Adrenal gland (tissue), 12 donors: ENCODE data around the gene TCF12. TPM values are rescaled to one million over a fixed set of nuclear protein-coding genes. Genes with fewer than 3 reads are reported as not detected.
"Not testable (repeated sequence)": the region's sequence is repeated elsewhere in the genome, so short reads cannot be mapped to it uniquely, and the experiment has no call there.

Experiments
- DNase-seq, 7 donors: peaks; one replicate each; pipeline ENCODE4 v3.0.0-alpha.2; 2019 to 2020
- H3K27ac ChIP-seq, 5 donors: fragments of 200-600 bp; sonication (generic) in 4 of 5; 1 replicate in 3 of 5; 2 replicates in 2 of 5; pipeline versions ENCODE4 v1.5.1 to v1.8.0; 2016 to 2020; ENCODE audit warnings: mild to moderate bottlenecking in 1 of 5
- H3K27me3 ChIP-seq: fragments of 200-600 bp; 2 replicates; pipeline ENCODE4 v1.8.0; 2021
- H3K36me3 ChIP-seq, 2 donors: fragments of 200-600 bp; replicated peaks in 1 of 2; 1 replicate in 1 of 2; 2 replicates in 1 of 2; pipeline versions ENCODE4 v1.5.1 to v1.8.0; 2018 to 2022
- H3K4me1 ChIP-seq, 2 donors: fragments of 200-600 bp; replicated peaks in 1 of 2; 1 replicate in 1 of 2; 2 replicates in 1 of 2; pipeline versions ENCODE4 v1.5.1 to v1.8.0; 2018 to 2021
- H3K4me3 ChIP-seq, 4 donors: fragments of 200-600 bp; sonication (generic) in 3 of 4; one replicate each; pipeline ENCODE4 v1.5.1; 2016 to 2018
- H3K9me3 ChIP-seq, 3 donors: fragments of 200-600 bp; sonication (generic) in 1 of 3; replicated peaks in 1 of 3; 1 replicate in 2 of 3; 2 replicates in 1 of 3; pipeline versions ENCODE4 v1.5.1 to v1.8.0; 2016 to 2021
- CTCF ChIP-seq, 6 experiments: fragments of 450-650 bp in 4 of 6; fragments of 200-600 bp in 2 of 6; sonication (generic) in 1 of 6; IDR thresholded peaks; 1 replicate in 5 of 6; 2 replicates in 1 of 6; pipeline versions ENCODE4 v1.5.1 to v1.8.0; 2016 to 2021; ENCODE audit warnings: antibody characterized with exemption in 6 of 6, mild to moderate bottlenecking in 2 of 6, moderate library complexity in 1 of 6
- POLR2A ChIP-seq, 2 donors: fragments of 450-650 bp; IDR thresholded peaks; one replicate each; pipeline ENCODE4 v1.6.1; 2017; ENCODE audit warnings: antibody characterized with exemption in 2 of 2, mild to moderate bottlenecking in 2 of 2, moderate library complexity in 1 of 2
- WGBS, 4 donors: extraction: QIAGEN DNeasy Blood & Tissue Kit in 2 of 4; methylation state at CpG; one replicate each; pipeline versions ENCODE4 v1.1.5 to v1.1.7; 2013 to 2017; 5-methylcytosine and 5-hydroxymethylcytosine counted together
- intact Hi-C, 2 donors: fragments of 100-400 bp; cut with DNase I; formaldehyde crosslinking; loops; one replicate each; pipeline versions ENCODE4 v1.14.1 to v1.15.0; 2022 to 2023
- polyA plus RNA-seq, 3 donors: library from polyadenylated mRNA; stranded (reverse); fragments of 200-250 nt in 2 of 3; fragments of 350-450 nt in 1 of 3; fragmentation: Illumina TruSeq in 1 of 3; extraction: RNeasy Lipid Tissue Mini Kit (QIAGEN cat#74804) in 1 of 3; gene quantifications; one replicate each; pipeline ENCODE4 v1.2.3, GENCODE V29; 2013 to 2014
- total RNA-seq, 9 donors: library from RNA; depleted of rRNA in 4 of 9; stranded (reverse); fragments of >200 nt in 4 of 9; fragments of 120-200 nt in 1 of 9; fragmentation: NEBNext Ultra II Directional in 1 of 9; extraction: Animal tissue kit (Norgen Biotek cat#: 25700) in 1 of 9; gene quantifications; one replicate each; pipeline versions ENCODE4 v1.1.0 to v1.2.4, GENCODE V29; 2013 to 2023
- donor health status: healthy with polysubstance abuse.
- donor health status: Bipolar disorder and iron deficiency.
- donor health status: DM: yes; HTN: yes; CAD: no.
- donor health status: DM: no; HTN: no; CAD: no.
- donor health status: DM: no; HTN: no; CAD: no.
- donor health status: DM: yes; HTN: yes; CAD: no.

The TCF12 gene
- total and polyA plus RNA-seq, 12 donors: 7.6 to 121 (median 75.6) TPM

- intact Hi-C loops: no loop called here
- no peak overlapping the region for H3K4me3 ChIP-seq
- H3K27ac ChIP-seq: no peak overlapping the region
- no peaks in the 10 kb centered on the region for H3K27me3 ChIP-seq
- DNase-seq: no peak
- H3K36me3 ChIP-seq: no peaks in the 10 kb centered on the region
- TF ChIP-seq POLR2A (IDR thresholded peaks at IDR 0.05) (no peak), CTCF (IDR thresholded peaks at IDR 0.05) (no peak)
- no peaks in the 10 kb centered on the region for H3K9me3 ChIP-seq
- 73 to 80% (median 79%) methylated on average over 4 of the region's 4 CpGs for WGBS, 4 donors
- peaks cover 3 to 8% of the 10 kb centered on the region in 2 donors for H3K4me1 ChIP-seq
Measured at GRCh38 chr15:57095896-57096295, 177.5 kb downstream of the TCF12 start.

- DNase-seq: no peak
- 98 to 100% (median 99%) methylated on average over 1 of the region's 1 CpG for whole genome bisulfite sequencing, 4 donors
Measured at GRCh38 chr15:57097246-57097645, 178.8 kb downstream of the TCF12 start.

DNA sequence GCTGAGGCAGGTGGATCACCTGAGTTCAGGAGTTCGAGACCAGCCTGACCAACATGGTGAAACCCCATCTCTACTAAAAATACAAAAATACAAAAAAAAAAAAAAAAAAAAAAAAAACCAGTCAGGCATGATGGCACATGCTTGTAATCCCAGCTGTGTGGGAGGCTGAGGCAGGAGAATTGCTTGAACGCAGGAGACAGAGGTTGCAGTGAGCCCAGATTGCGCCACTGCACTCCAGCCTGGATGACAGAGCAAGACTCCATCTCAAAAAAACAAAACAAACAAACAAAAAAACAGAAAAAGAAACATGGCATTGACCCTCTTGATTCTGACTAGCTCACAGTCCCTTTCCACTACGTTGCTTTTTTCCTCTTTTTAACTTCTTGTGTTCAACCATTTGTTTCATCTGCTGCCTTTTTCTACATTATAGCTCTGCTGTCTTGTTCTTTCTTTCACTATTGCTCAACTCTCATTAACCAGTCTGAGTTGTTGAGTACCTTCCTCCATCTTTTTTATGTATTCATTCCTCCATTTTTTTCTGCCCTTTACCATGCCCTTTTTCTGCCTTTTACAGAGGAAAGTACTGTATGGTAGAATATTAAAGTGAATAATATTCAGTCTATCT, 179.6 kb downstream of the TCF12 start:
- H3K9me3 ChIP-seq, H3K27me3 ChIP-seq, H3K36me3 ChIP-seq, intact Hi-C loops, H3K27ac ChIP-seq, H3K4me3 ChIP-seq, H3K4me1 ChIP-seq: not testable (repeated sequence)
- peak in 1 of 7 donors; percentile 14 for DNase-seq
- 73 to 84% (median 78%) methylated on average over 4 of the region's 4 CpGs for WGBS, 4 donors

More at GRCh38 chr15:57097246-57097645, 178.8 kb downstream of the TCF12 start:
- Histone ChIP-seq H3K27ac (no peak overlapping the region), H3K4me3 (no peak overlapping the region), H3K4me1 (peaks cover 0 to 8% of the 10 kb centered on the region in 2 donors), H3K36me3 (no peaks in the 10 kb centered on the region), H3K9me3 (no peaks in the 10 kb centered on the region), H3K27me3 (no peaks in the 10 kb centered on the region)
- no peak for TF ChIP-seq CTCF (IDR thresholded peaks at IDR 0.05)
- intact Hi-C loops: no loop called here

- DNase-seq: no peak
- Histone ChIP-seq H3K9me3 (no peaks in the 10 kb centered on the region), H3K4me1 (peaks cover 0 to 3% of the 10 kb centered on the region in 2 donors), H3K4me3 (no peak overlapping the region), H3K27ac (no peak overlapping the region), H3K27me3 (no peaks in the 10 kb centered on the region), H3K36me3 (no peaks in the 10 kb centered on the region)
- intact Hi-C loops: no loop called here
- TF ChIP-seq CTCF (IDR thresholded peaks at IDR 0.05): no peak
- TF ChIP-seq POLR2A (IDR thresholded peaks at IDR 0.05): no peak
- 58 to 86% (median 80%) methylated on average over 2 of the region's 2 CpGs for WGBS, 4 donors
Measured at GRCh38 chr15:57098896-57099295, 180.5 kb downstream of the TCF12 start.

GRCh38 chr15:57100136-57100539, 181.7 kb downstream of the TCF12 start:
- H3K4me1 ChIP-seq: no peaks in the 10 kb centered on the region
- TF ChIP-seq POLR2A (IDR thresholded peaks at IDR 0.05): no peak
- TF ChIP-seq CTCF (IDR thresholded peaks at IDR 0.05): no peak
- no peak overlapping the region for H3K4me3 ChIP-seq
- no peaks in the 10 kb centered on the region for H3K27me3 ChIP-seq
- intact Hi-C loops: no loop called here
- H3K9me3 ChIP-seq: no peaks in the 10 kb centered on the region
- DNase-seq: no peak
- H3K36me3 ChIP-seq: no peaks in the 10 kb centered on the region
- H3K27ac ChIP-seq: no peak overlapping the region
- 83 to 89% (median 86%) methylated on average over 4 of the region's 4 CpGs for WGBS, 4 donors
